KMS-11 (cell line): Measurements from ENCODE around the gene CCNF.

Experiments
- H2AFZ ChIP-seq: fragments of 200-600 bp; sonication (generic); 2 replicates; pipeline ENCODE4 v1.6.1; 2016; ENCODE audit warnings: antibody characterized with exemption, mixed run types, low read depth
- H3K27ac ChIP-seq: fragments of 200-600 bp; sonication (generic); 2 replicates; pipeline ENCODE4 v1.6.1; 2016; ENCODE audit warnings: mild to moderate bottlenecking, mixed run types
- H3K27me3 ChIP-seq: fragments of 200-600 bp; sonication (generic); 2 replicates; pipeline ENCODE4 v1.6.1; 2017; ENCODE audit warnings: mild to moderate bottlenecking, low read depth, mixed run types, moderate library complexity; ENCODE audit not compliant: insufficient read depth
- H3K36me3 ChIP-seq: fragments of 200-600 bp; sonication (generic); 2 replicates; pipeline ENCODE4 v1.6.1; 2017; ENCODE audit warnings: mild to moderate bottlenecking, mixed run types; ENCODE audit not compliant: insufficient read depth
- H3K4me1 ChIP-seq: fragments of 200-600 bp; sonication (generic); 2 replicates; pipeline ENCODE4 v1.6.1; 2016; ENCODE audit warnings: mild to moderate bottlenecking, low read depth, mixed run types; ENCODE audit not compliant: poor library complexity, severe bottlenecking
- H3K4me2 ChIP-seq: fragments of 200-600 bp; sonication (generic); 2 replicates; pipeline ENCODE4 v1.7.0; 2016; ENCODE audit warnings: mild to moderate bottlenecking, mixed run types
- H3K4me3 ChIP-seq: fragments of 200-600 bp; sonication (generic); IDR thresholded peaks from 2 replicates; pipeline ENCODE4 v1.6.1; 2017; ENCODE audit warnings: low read depth, low read length, mixed read lengths; ENCODE audit not compliant: insufficient read depth
- H3K79me2 ChIP-seq: fragments of 200-600 bp; sonication (generic); 2 replicates; pipeline ENCODE4 v1.6.1; 2016; ENCODE audit warnings: low read depth, mixed run types; ENCODE audit not compliant: insufficient read depth
- H3K9ac ChIP-seq: fragments of 200-600 bp; sonication (generic); 2 replicates; pipeline ENCODE4 v1.6.1; 2016; ENCODE audit warnings: mild to moderate bottlenecking, mixed run types
- H4K20me1 ChIP-seq: fragments of 200-600 bp; sonication (generic); 2 replicates; pipeline ENCODE4 v1.6.1; 2016; ENCODE audit warnings: mild to moderate bottlenecking, mixed run types; ENCODE audit not compliant: insufficient read depth
- CTCF ChIP-seq: fragments of 200-600 bp; sonication (generic); conservative IDR thresholded peaks from 2 replicates; pipeline ENCODE4 v1.6.1; 2017; ENCODE audit warnings: low read depth, mild to moderate bottlenecking, antibody characterized with exemption, low read length, moderate library complexity, mixed read lengths

The CCNF gene

GRCh38 chr16:2485811-2486507 lies 56.7 kb downstream of the CCNF start:
- Histone ChIP-seq H3K4me3 (no peak overlapping the region), H4K20me1 (no peaks in the 10 kb centered on the region), H3K4me2 (no peak overlapping the region), H3K27ac (no peak overlapping the region), H3K27me3 (no peaks in the 10 kb centered on the region), H3K36me3 (no peaks in the 10 kb centered on the region), H2AFZ (no peak overlapping the region), H3K79me2 (0 out of 2 replicates have a peak, but pooled peaks cover 4% of the 10 kb centered on the region), H3K9ac (no peak overlapping the region), H3K4me1 (no peaks in the 10 kb centered on the region)
- no peak for TF ChIP-seq CTCF

- Histone ChIP-seq H3K27ac (no peak overlapping the region), H2AFZ (no peak overlapping the region), H4K20me1 (no peaks in the 10 kb centered on the region), H3K36me3 (no peaks in the 10 kb centered on the region), H3K79me2 (0 out of 2 replicates have a peak, but pooled peaks cover 4% of the 10 kb centered on the region), H3K4me1 (no peaks in the 10 kb centered on the region), H3K4me2 (no peak overlapping the region), H3K4me3 (no peak overlapping the region), H3K27me3 (no peaks in the 10 kb centered on the region), H3K9ac (no peak overlapping the region)
- no peak for TF ChIP-seq CTCF
These were observed 57.6 kb downstream of the CCNF start for GRCh38 chr16:2486645-2487516.

GRCh38 chr16:2487517-2487842 lies 58.2 kb downstream of the CCNF start:
- no peaks in the 10 kb centered on the region for H4K20me1 ChIP-seq
- no peak overlapping the region for H3K9ac ChIP-seq
- H3K27ac ChIP-seq: no peak overlapping the region
- H3K4me1 ChIP-seq: no peaks in the 10 kb centered on the region
- no peak overlapping the region for H2AFZ ChIP-seq
- 0 out of 2 replicates have a peak, but pooled peaks cover 4% of the 10 kb centered on the region for H3K79me2 ChIP-seq
- H3K36me3 ChIP-seq: no peaks in the 10 kb centered on the region
- no peak overlapping the region for H3K4me2 ChIP-seq
- H3K4me3 ChIP-seq: no peak overlapping the region
- no peaks in the 10 kb centered on the region for H3K27me3 ChIP-seq
- TF ChIP-seq CTCF: no peak

- Histone ChIP-seq H3K27me3 (no peaks in the 10 kb centered on the region), H3K4me1 (no peaks in the 10 kb centered on the region), H3K4me2 (no peak overlapping the region), H3K79me2 (0 out of 2 replicates have a peak, but pooled peaks cover 4% of the 10 kb centered on the region), H3K4me3 (no peak overlapping the region), H3K9ac (no peak overlapping the region), H3K36me3 (no peaks in the 10 kb centered on the region), H2AFZ (no peak overlapping the region), H4K20me1 (no peaks in the 10 kb centered on the region), H3K27ac (no peak overlapping the region)
- no peak for TF ChIP-seq CTCF
These were observed 58.8 kb downstream of the CCNF start for GRCh38 chr16:2487903-2488531.
